Measurements from ENCODE around the gene VPS13A. TPM values are rescaled to one million over a fixed set of nuclear protein-coding genes. Genes with fewer than 3 reads are reported as not detected.
"Not testable (repeated sequence)": the region's sequence is repeated elsewhere in the genome, so short reads cannot be mapped to it uniquely, and the experiment has no call there.

VPS13A gene
- total RNA-seq, 1 donor from 2014 or later, result 56.0 TPM

GRCh38 chr9:77183581-77183980, 6.2 kb downstream of the VPS13A start:
- no peak for DNase-seq (ENCODE audit: low spot score)

GRCh38 chr9:77188242-77188641, 10.9 kb downstream of the VPS13A start:
- no peak for DNase-seq (ENCODE audit: low spot score)

GRCh38 chr9:77194423-77194822, 17.1 kb downstream of the VPS13A start:
- no peak for DNase-seq (ENCODE audit: low spot score)

- DNase-seq (ENCODE audit: low spot score), result no peak
Observed at GRCh38 chr9:77210116-77210515, 32.8 kb downstream of the VPS13A start.

GRCh38 chr9:77211561-77211960, 34.2 kb downstream of the VPS13A start:
- no peak for DNase-seq (ENCODE audit: low spot score)

GRCh38 chr9:77212801-77213200, 35.5 kb downstream of the VPS13A start:
- no peak for DNase-seq (ENCODE audit: low spot score)

- no peak for DNase-seq (ENCODE audit: low spot score)
Observed at GRCh38 chr9:77215874-77216273, 38.5 kb downstream of the VPS13A start.

- no peak for DNase-seq (ENCODE audit: low spot score)
Observed at GRCh38 chr9:77218612-77219011, 41.3 kb downstream of the VPS13A start.

GRCh38 chr9:77221431-77221830, 44.1 kb downstream of the VPS13A start:
- DNase-seq (ENCODE audit: low spot score), result no peak

- no peak for DNase-seq (ENCODE audit: low spot score)
Observed at GRCh38 chr9:77224746-77225312, 47.5 kb downstream of the VPS13A start.

GRCh38 chr9:77236693-77237092, 59.4 kb downstream of the VPS13A start:
- no peak for DNase-seq (ENCODE audit: low spot score)

GRCh38 chr9:77237896-77238295, 60.6 kb downstream of the VPS13A start:
- no peak for DNase-seq (ENCODE audit: low spot score)

- DNase-seq (ENCODE audit: low spot score), result no peak
Observed at GRCh38 chr9:77251050-77251449, 73.7 kb downstream of the VPS13A start.

GRCh38 chr9:77257275-77257674, 79.9 kb downstream of the VPS13A start:
- DNase-seq (ENCODE audit: low spot score), result no peak

- no peak for DNase-seq (ENCODE audit: low spot score)
Observed at GRCh38 chr9:77261605-77262004, 84.3 kb downstream of the VPS13A start.

- DNase-seq (ENCODE audit: low spot score), result not testable (repeated sequence)
Observed at GRCh38 chr9:77267762-77268161, 90.4 kb downstream of the VPS13A start.

- DNase-seq (ENCODE audit: low spot score), result no peak
Observed at GRCh38 chr9:77271023-77271690, 93.8 kb downstream of the VPS13A start.

- no peak for DNase-seq (ENCODE audit: low spot score)
Observed at GRCh38 chr9:77276799-77277198, 99.5 kb downstream of the VPS13A start.

- DNase-seq (ENCODE audit: low spot score), result no peak
Observed at GRCh38 chr9:77277719-77278118, 100.4 kb downstream of the VPS13A start.

GRCh38 chr9:77283991-77284390, 106.7 kb downstream of the VPS13A start:
- DNase-seq (ENCODE audit: low spot score), result no peak

GRCh38 chr9:77284616-77285015, 107.3 kb downstream of the VPS13A start:
- no peak for DNase-seq (ENCODE audit: low spot score)

- DNase-seq (ENCODE audit: low spot score), result no peak
Observed at GRCh38 chr9:77290373-77290772, 113.0 kb downstream of the VPS13A start.

GRCh38 chr9:77291714-77292113, 114.4 kb downstream of the VPS13A start:
- no peak for DNase-seq (ENCODE audit: low spot score)

GRCh38 chr9:77293949-77294348, 116.6 kb downstream of the VPS13A start:
- DNase-seq (ENCODE audit: low spot score), result no peak
